Panc1 (cell line): ENCODE results near the gene CASP12.

Source experiments
- POLR2AphosphoS5 ChIP-seq: IDR thresholded peaks from 2 replicates; pipeline ENCODE4 v1.6.1; 2012; ENCODE audit warnings: mild to moderate bottlenecking, low read depth, low read length, moderate library complexity
- SIN3A ChIP-seq: IDR thresholded peaks from 2 replicates; pipeline ENCODE4 v1.6.1; 2012; ENCODE audit warnings: low read depth, mild to moderate bottlenecking, low read length, moderate library complexity, borderline replicate concordance; ENCODE audit not compliant: insufficient read depth
- TF ChIP-seq, protein P1 (sequence below): fragments of 450-650 bp; IDR thresholded peaks from 2 replicates; pipeline ENCODE4 v1.5.1; 2017; ENCODE audit warnings: mild to moderate bottlenecking

GRCh38 chr11:104876861-104877431 lies 21.3 kb downstream of the CASP12 start:
- TF ChIP-seq, protein P1, sequence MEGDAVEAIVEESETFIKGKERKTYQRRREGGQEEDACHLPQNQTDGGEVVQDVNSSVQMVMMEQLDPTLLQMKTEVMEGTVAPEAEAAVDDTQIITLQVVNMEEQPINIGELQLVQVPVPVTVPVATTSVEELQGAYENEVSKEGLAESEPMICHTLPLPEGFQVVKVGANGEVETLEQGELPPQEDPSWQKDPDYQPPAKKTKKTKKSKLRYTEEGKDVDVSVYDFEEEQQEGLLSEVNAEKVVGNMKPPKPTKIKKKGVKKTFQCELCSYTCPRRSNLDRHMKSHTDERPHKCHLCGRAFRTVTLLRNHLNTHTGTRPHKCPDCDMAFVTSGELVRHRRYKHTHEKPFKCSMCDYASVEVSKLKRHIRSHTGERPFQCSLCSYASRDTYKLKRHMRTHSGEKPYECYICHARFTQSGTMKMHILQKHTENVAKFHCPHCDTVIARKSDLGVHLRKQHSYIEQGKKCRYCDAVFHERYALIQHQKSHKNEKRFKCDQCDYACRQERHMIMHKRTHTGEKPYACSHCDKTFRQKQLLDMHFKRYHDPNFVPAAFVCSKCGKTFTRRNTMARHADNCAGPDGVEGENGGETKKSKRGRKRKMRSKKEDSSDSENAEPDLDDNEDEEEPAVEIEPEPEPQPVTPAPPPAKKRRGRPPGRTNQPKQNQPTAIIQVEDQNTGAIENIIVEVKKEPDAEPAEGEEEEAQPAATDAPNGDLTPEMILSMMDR, result no peak
- TF ChIP-seq POLR2AphosphoS5, result no peak
- no peak for TF ChIP-seq SIN3A
